Measurements from ENCODE around the gene BEND4. TPM values are rescaled to one million over a fixed set of nuclear protein-coding genes. Genes with fewer than 3 reads are reported as not detected.

The BEND4 gene
- total RNA-seq, 4 donors from 2014 or later = 0.16 to 0.28 (median 0.25) TPM; not detected in 1

DNA sequence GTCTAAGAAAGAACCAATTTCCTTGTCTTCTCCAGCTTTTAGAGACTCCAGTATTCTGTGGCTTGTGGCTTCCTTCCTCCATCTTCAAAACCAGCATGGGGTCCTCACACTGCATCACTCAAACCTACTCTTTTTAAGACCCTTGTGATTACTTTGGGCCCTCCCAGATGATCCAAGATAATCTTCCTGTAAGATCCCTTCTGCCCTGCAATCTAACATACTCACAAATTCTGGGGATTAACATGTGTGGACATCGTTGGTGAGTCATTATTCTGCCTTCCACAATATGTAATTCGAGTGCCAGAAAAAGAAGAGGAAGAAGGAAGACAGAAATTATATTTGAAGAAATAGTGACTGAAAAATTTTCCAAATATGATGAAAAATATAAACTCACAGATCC is 47.9 kb downstream of the BEND4 start:
- ATAC-seq (ENCODE audit: low FRiP score) = no peak
- TF ChIP-seq CTCF (IDR thresholded peaks at IDR 0.05) = no peak
- no peak for DNase-seq (ENCODE audit: low spot score)

DNA sequence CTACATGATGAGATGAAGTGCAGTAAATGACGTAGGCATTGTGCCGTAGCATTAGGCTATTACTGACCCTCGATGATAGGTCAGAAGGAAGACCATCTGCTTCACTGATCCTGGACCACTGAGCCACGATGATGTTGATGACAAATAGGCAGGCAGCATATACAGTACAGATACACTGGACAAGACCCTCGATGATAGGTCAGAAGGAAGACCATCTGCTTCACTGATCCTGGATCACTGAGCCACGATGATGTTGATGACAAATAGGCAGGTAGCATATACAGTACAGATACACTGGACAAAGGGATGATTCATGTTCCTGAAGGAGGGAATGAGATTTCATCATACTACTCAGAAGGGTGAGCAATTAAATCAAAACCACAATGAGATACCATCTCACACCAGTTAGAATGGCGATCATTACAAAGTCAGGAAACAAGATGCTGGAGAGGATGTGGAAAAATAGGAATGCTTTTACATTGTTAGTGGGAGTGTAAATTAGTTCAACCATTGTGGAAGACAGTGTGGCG is 50.9 kb downstream of the BEND4 start:
- DNase-seq (ENCODE audit: low spot score) = no peak
- no peak for TF ChIP-seq CTCF (IDR thresholded peaks at IDR 0.05)
- no peak for ATAC-seq (ENCODE audit: low FRiP score)

DNA sequence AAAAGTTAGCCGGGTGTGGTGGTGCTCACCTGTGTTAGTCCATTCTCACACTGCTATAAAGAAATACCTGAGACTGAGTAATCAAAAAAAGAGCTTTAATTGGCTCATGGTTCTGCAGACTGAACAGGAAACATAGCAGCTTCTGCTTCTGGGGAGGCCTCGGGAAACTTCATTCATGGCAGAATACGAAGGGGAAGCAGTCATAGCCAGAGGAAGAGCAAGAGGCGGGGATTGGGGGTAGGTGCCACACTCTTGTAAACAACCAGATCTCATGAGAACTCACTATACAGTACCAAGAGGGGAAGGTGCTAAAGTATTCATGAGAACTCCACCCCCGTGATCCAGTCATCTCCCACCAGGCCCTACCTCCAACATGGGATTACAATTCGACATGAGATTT is 64.1 kb downstream of the BEND4 start:
- DNase-seq (ENCODE audit: low spot score) = no peak
- TF ChIP-seq CTCF (IDR thresholded peaks at IDR 0.05) = no peak
- no peak for ATAC-seq (ENCODE audit: low FRiP score)

DNA sequence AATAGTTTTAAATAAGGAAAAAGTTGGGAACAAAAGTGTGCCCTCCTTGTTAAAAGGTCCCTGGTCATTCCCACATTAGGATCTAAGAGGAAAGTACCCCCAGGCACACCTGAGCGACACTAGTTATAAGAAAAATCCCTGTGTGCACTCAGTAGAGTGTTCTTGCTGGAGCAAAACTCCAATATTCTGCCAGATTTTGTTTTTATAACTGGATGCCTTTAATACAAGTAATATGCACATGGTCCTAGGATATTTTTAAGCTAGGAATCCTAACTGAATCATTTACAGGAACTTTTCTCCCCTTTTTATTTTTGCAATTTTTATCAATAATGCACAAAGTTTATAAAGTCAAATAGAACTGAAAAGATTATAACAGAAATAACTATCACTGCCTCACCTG is 68.6 kb downstream of the BEND4 start:
- no peak for TF ChIP-seq CTCF (IDR thresholded peaks at IDR 0.05)
- DNase-seq (ENCODE audit: low spot score) (no peak), ATAC-seq (ENCODE audit: low FRiP score) (no peak)

GRCh38 chr4:42080306-42080705 is 72.1 kb downstream of the BEND4 start:
- DNase-seq (ENCODE audit: low spot score) = no peak
- no peak for ATAC-seq (ENCODE audit: low FRiP score)
- no peak for TF ChIP-seq CTCF (IDR thresholded peaks at IDR 0.05)

DNA sequence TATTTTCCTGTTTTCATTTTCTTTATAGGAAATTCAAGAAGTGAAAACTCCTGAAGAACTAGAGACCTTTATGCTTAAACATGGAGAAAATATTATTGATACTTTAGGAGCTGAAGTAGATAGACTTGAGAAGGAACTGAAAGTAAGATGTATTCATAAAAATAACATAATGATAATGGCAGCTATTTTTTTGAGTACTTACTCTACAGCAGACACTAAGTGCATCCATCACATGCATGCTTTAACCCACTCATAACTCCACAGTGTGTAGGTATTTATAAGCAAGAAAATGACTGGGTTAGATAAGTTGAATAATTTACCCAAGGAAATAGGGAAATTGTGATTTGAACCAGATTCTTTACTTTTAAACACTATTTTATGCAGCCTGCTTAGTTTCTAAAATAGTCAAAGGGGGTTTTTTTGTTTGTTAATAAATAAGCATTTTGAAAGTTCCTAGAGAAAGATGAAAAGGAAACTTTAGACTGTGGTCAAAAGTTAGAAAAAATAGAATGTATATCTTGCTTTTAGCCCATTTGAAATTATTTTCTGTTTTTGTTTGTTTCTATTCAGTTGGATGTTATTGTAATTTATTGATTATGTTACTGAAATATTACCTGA is 74.2 kb downstream of the BEND4 start:
- no peak for DNase-seq (ENCODE audit: low spot score)
- no peak for ATAC-seq (ENCODE audit: low FRiP score)
- no peak for TF ChIP-seq CTCF (IDR thresholded peaks at IDR 0.05)

GRCh38 chr4:42074294-42074693 is 78.2 kb downstream of the BEND4 start:
- no peak for TF ChIP-seq CTCF (IDR thresholded peaks at IDR 0.05)
- ATAC-seq (ENCODE audit: low FRiP score) (no peak), DNase-seq (ENCODE audit: low spot score) (no peak)

All from omental fat pad (tissue), 4 donors.